Left lung (tissue), 10 donors: ENCODE measurements around the gene ZDHHC17. TPM values are rescaled to one million over a fixed set of nuclear protein-coding genes. Genes with fewer than 3 reads are reported as not detected.
A peak's percentile ranks its signal among the peaks of the same experiment; 100 is the strongest.

ENCODE experiments used
- ATAC-seq: fragments of 200-7000 bp; cut with Tn5 transposase; one replicate; pipeline ENCODE4 v1.9.1; 2020; ENCODE audit warnings: moderate library complexity
- DNase-seq, 4 donors: peaks; one replicate each; pipeline ENCODE4 v3.0.0-alpha.2; 2013 to 2020
- H3K27ac ChIP-seq, 2 donors: fragments of 200-600 bp; sonication (generic) in 1 of 2; one replicate each; pipeline versions ENCODE4 v1.5.0 to v1.8.0; 2020 to 2021
- H3K27me3 ChIP-seq, 2 donors: fragments of 200-600 bp; sonication (generic) in 1 of 2; one replicate each; pipeline versions ENCODE4 v1.5.0 to v1.8.0; 2020 to 2021
- H3K36me3 ChIP-seq, 2 donors: fragments of 200-600 bp; sonication (generic) in 1 of 2; one replicate each; pipeline versions ENCODE4 v1.5.0 to v1.8.0; 2020 to 2021
- H3K4me1 ChIP-seq, 2 donors: fragments of 200-600 bp; one replicate each; pipeline ENCODE4 v1.8.0; 2021
- H3K4me3 ChIP-seq, 2 donors: fragments of 200-600 bp; sonication (generic) in 1 of 2; one replicate each; pipeline versions ENCODE4 v1.5.0 to v1.8.0; 2020 to 2021; ENCODE audit warnings: mild to moderate bottlenecking in 1 of 2
- H3K9me3 ChIP-seq, 2 donors: fragments of 200-600 bp; sonication (generic) in 1 of 2; one replicate each; pipeline versions ENCODE4 v1.5.0 to v1.8.0; 2020 to 2021
- intact Hi-C, 2 donors: fragments of 100-400 bp; cut with DNase I; formaldehyde crosslinking; loops; one replicate each; pipeline versions ENCODE4 v1.11.2 to v1.14.2; 2022
- polyA plus RNA-seq, 6 donors: library from polyadenylated mRNA; unstranded; fragments of 120-200 nt; gene quantifications; one replicate each; pipeline ENCODE4 v1.2.1, GENCODE V29; 2013; ENCODE audit not compliant: insufficient read length in 6 of 6
- total RNA-seq, 2 donors: library from RNA; stranded (reverse); fragmentation: NEBNext Ultra II Directional; extraction: Animal tissue kit (Norgen Biotek cat#: 25700); gene quantifications; one replicate each; pipeline ENCODE4 v1.2.1, GENCODE V29; 2021
- TF ChIP-seq, protein P1 (sequence below), 2 donors: fragments of 200-600 bp; sonication (generic) in 1 of 2; IDR thresholded peaks; one replicate each; pipeline versions ENCODE4 v1.5.0 to v1.8.0; 2021; ENCODE audit warnings: antibody characterized with exemption in 2 of 2
- donor health status: DM: no; HTN: yes; CAD: no.
- donor health status: DM: no; HTN: no; CAD: no.

Gene ZDHHC17
- total and polyA plus RNA-seq, 8 donors, result 26.8 to 99.6 (median 77.6) TPM

DNA sequence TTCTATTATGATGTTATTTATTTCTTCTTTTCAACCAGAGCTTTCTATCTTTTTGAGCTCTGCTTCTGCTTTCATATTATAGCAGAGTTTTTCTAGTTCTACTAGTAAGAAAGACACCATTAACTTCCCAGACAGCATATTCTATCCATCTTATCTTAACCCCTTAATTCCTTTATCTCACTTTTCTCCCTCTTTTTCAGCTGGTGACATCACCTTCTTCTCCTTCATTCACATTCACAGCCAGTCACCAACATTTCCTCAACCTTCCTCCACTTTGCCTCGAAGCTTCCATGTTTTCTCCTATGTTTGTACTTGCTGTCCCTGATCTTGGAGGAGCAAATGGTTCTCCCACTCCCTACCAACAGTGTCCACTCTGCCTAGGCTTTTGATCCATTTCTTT is 118.5 kb downstream of the ZDHHC17 start:
- ATAC-seq (no peak), DNase-seq (no peak)
- peaks cover 0 to 17% of the 10 kb centered on the region in 2 donors for H3K4me1 ChIP-seq
- H3K9me3 ChIP-seq, result no peaks in the 10 kb centered on the region
- TF ChIP-seq, protein P1, sequence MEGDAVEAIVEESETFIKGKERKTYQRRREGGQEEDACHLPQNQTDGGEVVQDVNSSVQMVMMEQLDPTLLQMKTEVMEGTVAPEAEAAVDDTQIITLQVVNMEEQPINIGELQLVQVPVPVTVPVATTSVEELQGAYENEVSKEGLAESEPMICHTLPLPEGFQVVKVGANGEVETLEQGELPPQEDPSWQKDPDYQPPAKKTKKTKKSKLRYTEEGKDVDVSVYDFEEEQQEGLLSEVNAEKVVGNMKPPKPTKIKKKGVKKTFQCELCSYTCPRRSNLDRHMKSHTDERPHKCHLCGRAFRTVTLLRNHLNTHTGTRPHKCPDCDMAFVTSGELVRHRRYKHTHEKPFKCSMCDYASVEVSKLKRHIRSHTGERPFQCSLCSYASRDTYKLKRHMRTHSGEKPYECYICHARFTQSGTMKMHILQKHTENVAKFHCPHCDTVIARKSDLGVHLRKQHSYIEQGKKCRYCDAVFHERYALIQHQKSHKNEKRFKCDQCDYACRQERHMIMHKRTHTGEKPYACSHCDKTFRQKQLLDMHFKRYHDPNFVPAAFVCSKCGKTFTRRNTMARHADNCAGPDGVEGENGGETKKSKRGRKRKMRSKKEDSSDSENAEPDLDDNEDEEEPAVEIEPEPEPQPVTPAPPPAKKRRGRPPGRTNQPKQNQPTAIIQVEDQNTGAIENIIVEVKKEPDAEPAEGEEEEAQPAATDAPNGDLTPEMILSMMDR (IDR thresholded peaks at IDR 0.05), result no peak
- no peak overlapping the region for H3K4me3 ChIP-seq
- no peaks in the 10 kb centered on the region for H3K36me3 ChIP-seq
- peaks cover 0 to 34% of the 10 kb centered on the region in 2 donors for H3K27me3 ChIP-seq
- H3K27ac ChIP-seq, result no peak overlapping the region
- intact Hi-C loops, result no loop called here

DNA sequence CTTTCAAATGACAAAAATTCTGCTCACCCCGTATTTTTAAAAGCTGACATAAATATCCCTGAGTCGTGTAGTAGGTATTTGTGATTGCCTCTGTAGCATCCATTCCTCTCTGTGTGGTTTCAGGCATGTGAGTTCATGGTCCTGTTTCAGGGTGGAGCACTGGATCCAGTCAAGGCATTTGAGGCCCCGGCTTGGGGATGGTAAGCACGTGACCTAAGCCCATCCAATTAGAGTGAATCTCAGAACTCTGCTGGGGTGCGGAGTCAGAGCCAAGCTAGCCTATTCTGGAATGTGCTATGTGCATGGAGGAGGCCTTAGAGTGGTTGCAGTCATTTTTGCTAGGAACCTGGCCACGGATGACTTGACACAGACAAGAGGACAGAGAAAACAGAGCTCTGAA is 119.2 kb downstream of the ZDHHC17 start:
- ATAC-seq (no peak), DNase-seq (no peak)
- Histone ChIP-seq H3K27ac (no peak overlapping the region), H3K27me3 (peaks cover 0 to 26% of the 10 kb centered on the region in 2 donors), H3K4me3 (no peak overlapping the region), H3K36me3 (no peaks in the 10 kb centered on the region), H3K4me1 (peaks cover 0 to 14% of the 10 kb centered on the region in 2 donors), H3K9me3 (no peaks in the 10 kb centered on the region)
- intact Hi-C loops, result no loop called here
- TF ChIP-seq, protein P1 (IDR thresholded peaks at IDR 0.05), result no peak

DNA sequence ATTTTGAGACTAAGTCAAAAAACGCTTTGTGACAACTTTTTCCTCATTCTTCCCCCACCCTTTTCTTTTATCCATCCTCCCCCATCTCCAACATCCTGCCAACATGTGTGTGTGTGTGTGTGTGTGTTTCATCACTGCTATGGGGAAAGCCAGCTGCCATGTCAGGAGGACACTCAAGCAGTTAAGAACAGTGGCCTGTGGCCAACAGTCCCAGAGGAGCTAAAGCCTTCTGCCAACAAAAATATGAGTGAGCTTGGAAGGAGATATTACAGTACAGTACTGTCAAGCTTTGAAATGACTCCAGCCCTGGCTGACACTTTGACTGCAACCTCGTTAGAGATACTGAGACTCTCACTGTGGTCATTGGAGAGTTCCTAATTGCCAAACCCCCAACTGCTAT is 119.9 kb downstream of the ZDHHC17 start:
- H3K36me3 ChIP-seq, result no peaks in the 10 kb centered on the region
- H3K4me1 ChIP-seq, result peaks cover 0 to 9% of the 10 kb centered on the region in 2 donors
- peak in 3 of 4 donors; percentile 36 to 79 (median 64) for DNase-seq
- TF ChIP-seq, protein P1 (IDR thresholded peaks at IDR 0.05), result no peak
- H3K9me3 ChIP-seq, result no peaks in the 10 kb centered on the region
- peaks cover 0 to 19% of the 10 kb centered on the region in 2 donors for H3K27me3 ChIP-seq
- no peak overlapping the region for H3K4me3 ChIP-seq
- ATAC-seq, result no peak
- H3K27ac ChIP-seq, result no peak overlapping the region
- intact Hi-C loops, result no loop called here

DNA sequence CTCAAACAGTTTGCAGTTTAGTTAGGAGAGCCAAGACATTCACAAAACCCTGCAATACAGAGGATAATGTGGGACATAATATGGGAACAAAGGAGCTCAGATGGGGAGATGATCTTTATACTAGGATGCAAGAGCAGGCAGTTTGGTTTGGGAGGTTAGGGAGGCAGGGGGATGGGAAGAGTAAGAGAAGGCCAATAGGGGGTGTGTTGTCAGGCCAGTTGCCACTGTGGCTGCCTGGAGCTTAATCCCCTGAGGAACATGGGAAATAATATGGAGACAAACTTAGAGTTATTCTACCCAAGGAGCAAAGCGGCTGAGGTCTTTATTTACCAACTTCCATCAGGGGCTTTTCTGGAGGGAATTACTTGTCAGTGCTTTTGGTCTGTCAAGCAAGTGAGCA is 124.9 kb downstream of the ZDHHC17 start:
- Histone ChIP-seq H3K36me3 (no peaks in the 10 kb centered on the region), H3K4me1 (no peaks in the 10 kb centered on the region), H3K4me3 (no peak overlapping the region), H3K9me3 (no peaks in the 10 kb centered on the region), H3K27me3 (no peaks in the 10 kb centered on the region), H3K27ac (no peak overlapping the region)
- DNase-seq (no peak), ATAC-seq (no peak)
- intact Hi-C loops, result no loop called here
- TF ChIP-seq, protein P1 (IDR thresholded peaks at IDR 0.05), result no peak

DNA sequence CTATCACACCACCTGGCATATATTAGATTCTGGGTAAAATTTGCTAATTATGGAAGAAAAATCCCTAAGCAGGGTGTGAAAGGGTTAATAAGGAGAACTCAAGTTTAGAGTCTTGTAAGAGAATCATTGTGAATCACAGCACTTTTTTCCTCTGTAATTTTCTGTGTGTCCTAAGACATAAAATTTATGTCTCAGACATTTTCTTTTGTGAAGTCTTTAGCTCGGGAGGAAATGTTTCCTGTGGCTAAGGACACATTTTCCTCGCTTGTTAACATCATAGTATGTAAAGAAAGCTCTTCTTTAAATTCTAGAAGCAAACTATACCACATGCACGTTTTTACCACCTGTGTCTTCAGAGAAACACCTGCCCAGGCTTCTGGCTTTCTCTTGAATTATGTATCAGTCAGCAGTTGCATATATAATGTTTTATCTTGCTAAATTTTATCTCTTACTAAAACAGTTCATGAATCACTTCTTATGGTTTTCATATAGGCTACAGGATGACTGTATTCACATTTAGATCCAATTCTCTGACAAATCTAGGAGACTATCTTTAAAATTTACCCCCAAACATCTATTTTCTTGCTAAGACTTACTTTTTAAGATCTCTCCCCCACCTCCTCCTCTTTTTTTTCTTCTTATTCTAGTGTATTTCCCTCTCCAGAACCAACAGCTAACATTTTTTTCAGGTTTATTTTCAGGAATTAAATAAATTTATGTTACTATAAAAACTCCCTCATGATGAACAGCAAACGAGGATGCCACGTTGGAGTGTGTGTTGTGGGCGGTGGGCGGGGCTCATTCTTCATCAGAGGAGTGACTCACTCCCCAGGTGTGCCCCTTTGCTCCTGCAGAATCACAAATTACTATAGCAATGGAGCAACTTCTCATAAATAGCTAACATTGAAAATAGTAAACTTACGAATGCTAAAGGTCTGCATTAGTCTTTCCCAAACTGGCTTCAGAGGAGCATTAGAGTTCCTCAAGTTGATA is 126.5 kb downstream of the ZDHHC17 start:
- no peaks in the 10 kb centered on the region for H3K36me3 ChIP-seq
- TF ChIP-seq, protein P1 (IDR thresholded peaks at IDR 0.05), result no peak
- ATAC-seq (no peak), DNase-seq (no peak)
- peaks cover 0 to 9% of the 10 kb centered on the region in 2 donors for H3K9me3 ChIP-seq
- H3K27ac ChIP-seq, result no peak overlapping the region
- intact Hi-C loops, result no loop called here
- no peaks in the 10 kb centered on the region for H3K4me1 ChIP-seq
- no peaks in the 10 kb centered on the region for H3K27me3 ChIP-seq
- H3K4me3 ChIP-seq, result no peak overlapping the region
